GM18867 (cell line): ENCODE results near the gene NOS1.
A peak's percentile ranks its signal among the peaks of the same experiment; 100 is the strongest.
"Not testable (repeated sequence)": the region's sequence is repeated elsewhere in the genome, so short reads cannot be mapped to it uniquely, and the experiment has no call there.

Experiments used
- ATAC-seq: cut with Tn5 transposase; IDR thresholded peaks from one replicate; pipeline ENCODE4 v1.9.1; 2021; ENCODE audit warnings: mild to moderate bottlenecking, moderate library complexity; ENCODE audit not compliant: unreplicated experiment

NOS1 gene

GRCh38 chr12:117361347-117361751 lies at the start of gene NOS1:
Gene NOS1 (minus strand): TSS chr12:117361626. CDS start chr12:117331069, 30,557 bp downstream.
- ATAC-seq = no peak

GRCh38 chr12:117409286-117409685 lies 47.9 kb upstream of the NOS1 start:
- ATAC-seq = no peak

GRCh38 chr12:117408161-117408791 lies 46.9 kb upstream of the NOS1 start:
- no peak for ATAC-seq

- ATAC-seq = no peak
These were observed 43.5 kb upstream of the NOS1 start for GRCh38 chr12:117404940-117405339.

GRCh38 chr12:117404203-117404853 lies 42.9 kb upstream of the NOS1 start:
- ATAC-seq = no peak

- no peak for ATAC-seq
These were observed 42.2 kb upstream of the NOS1 start for GRCh38 chr12:117403586-117404139.

- ATAC-seq = no peak
These were observed 40.9 kb upstream of the NOS1 start for GRCh38 chr12:117402363-117402762.

GRCh38 chr12:117400912-117401311 lies 39.5 kb upstream of the NOS1 start:
- no peak for ATAC-seq

GRCh38 chr12:117398482-117398881 lies 37.1 kb upstream of the NOS1 start:
- ATAC-seq = not testable (repeated sequence)

- no peak for ATAC-seq
These were observed 34.3 kb upstream of the NOS1 start for GRCh38 chr12:117395766-117396165.

- ATAC-seq = no peak
These were observed 33.1 kb upstream of the NOS1 start for GRCh38 chr12:117394491-117394890.

- no peak for ATAC-seq
These were observed 32.2 kb upstream of the NOS1 start for GRCh38 chr12:117393656-117394055.

- no peak for ATAC-seq
These were observed 29.4 kb upstream of the NOS1 start for GRCh38 chr12:117390866-117391265.

GRCh38 chr12:117388951-117389446 lies 27.6 kb upstream of the NOS1 start:
- ATAC-seq = no peak

GRCh38 chr12:117387832-117388231 lies 26.4 kb upstream of the NOS1 start:
- ATAC-seq = no peak

GRCh38 chr12:117384735-117385134 lies 23.3 kb upstream of the NOS1 start:
- ATAC-seq = no peak

GRCh38 chr12:117380083-117380482 lies 18.7 kb upstream of the NOS1 start:
- ATAC-seq = no peak

GRCh38 chr12:117377758-117378157 lies 16.3 kb upstream of the NOS1 start:
- ATAC-seq = no peak

- no peak for ATAC-seq
These were observed 9.2 kb upstream of the NOS1 start for GRCh38 chr12:117370588-117370987.

- ATAC-seq = not testable (repeated sequence)
These were observed 8.6 kb upstream of the NOS1 start for GRCh38 chr12:117370000-117370399.

- ATAC-seq = peak; percentile 39
These were observed 5.7 kb upstream of the NOS1 start for GRCh38 chr12:117367006-117367638.
